GM18505 (cell line): Measurements from ENCODE around the gene GPC5.

Experiments used
- ATAC-seq: cut with Tn5 transposase; IDR thresholded peaks from one replicate; pipeline ENCODE4 v1.9.1; 2021; ENCODE audit not compliant: unreplicated experiment
- POLR2A ChIP-seq: IDR thresholded peaks from 4 replicates; pipeline ENCODE4 v1.6.1; 2011; ENCODE audit warnings: borderline replicate concordance; ENCODE audit not compliant: insufficient read depth, insufficient read length; ENCODE audit errors: extremely low read depth

GPC5 gene

GRCh38 chr13:91564396-91564795 lies 166.0 kb downstream of the GPC5 start:
- TF ChIP-seq POLR2A: no peak
- no peak for ATAC-seq

DNA sequence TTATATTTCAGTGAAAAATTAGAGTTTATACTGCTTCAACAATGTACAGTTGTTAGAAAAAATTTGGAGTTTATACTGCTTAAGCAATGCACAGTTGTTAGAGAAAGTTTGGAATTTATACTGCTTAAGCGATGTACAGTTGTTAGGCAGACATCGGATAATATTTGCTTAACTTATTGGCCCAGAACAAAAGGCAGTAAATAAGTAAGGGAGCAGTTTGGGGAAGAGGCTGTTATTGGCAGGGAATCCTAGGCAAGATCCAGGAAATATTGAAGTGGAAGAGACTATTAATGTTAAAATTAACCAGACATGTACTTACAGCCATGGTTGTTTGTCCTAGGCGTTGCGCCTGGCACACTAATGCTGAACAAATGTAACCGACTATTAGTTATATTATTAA lies 166.9 kb downstream of the GPC5 start:
- no peak for ATAC-seq

DNA sequence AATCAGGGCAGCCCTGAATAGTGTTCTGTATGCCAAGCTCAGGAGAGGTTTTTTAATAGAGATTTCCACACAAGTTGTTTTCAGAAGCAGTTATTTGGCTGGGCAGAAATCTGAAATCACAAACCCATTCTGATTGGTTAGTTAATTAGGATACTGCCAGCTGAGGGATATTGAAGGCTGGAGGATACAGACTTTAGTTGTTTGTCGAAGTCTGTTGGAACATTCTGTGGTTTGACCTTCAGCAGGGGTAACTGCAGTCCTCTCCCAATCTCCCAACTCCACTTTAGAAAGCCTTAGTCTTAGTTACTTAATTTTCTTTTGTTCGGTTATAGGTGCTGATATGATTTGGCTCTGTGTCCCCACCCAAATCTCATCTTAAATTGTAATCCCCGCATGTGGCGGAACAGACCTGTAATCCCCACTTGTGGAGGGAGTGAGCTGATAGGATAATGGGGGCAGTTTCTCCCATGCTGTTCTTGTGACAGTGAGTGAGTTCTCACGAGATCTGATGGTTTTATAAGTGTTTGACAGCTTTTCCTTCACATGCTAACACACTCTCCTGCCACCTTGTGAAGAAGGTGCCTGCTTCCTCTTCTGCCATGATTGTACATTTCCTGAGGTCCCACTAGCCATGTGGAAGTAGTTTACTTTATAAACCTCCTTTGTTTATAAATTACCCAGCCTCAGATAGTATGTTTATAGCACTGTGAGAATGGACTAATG lies 169.2 kb downstream of the GPC5 start:
- ATAC-seq: no peak
- TF ChIP-seq POLR2A: no peak

More for the DNA sequence above, 166.9 kb downstream of the GPC5 start:
- no peak for TF ChIP-seq POLR2A

DNA sequence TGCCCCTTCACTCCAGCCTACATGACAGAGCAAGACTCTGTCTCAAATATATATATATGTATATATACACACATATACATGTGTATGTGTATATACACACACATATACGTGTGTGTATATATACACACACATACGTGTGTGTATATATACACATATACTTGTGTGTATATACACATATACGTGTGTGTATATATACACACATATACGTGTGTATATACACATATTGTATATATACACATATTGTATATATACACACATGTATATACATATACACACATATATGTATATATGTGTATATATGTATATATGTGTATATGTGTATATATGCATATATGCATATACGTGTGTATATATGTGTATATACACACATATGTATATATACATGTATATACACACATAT lies 173.3 kb downstream of the GPC5 start:
- no peak for ATAC-seq
- no peak for TF ChIP-seq POLR2A

GRCh38 chr13:91572439-91572838 lies 174.0 kb downstream of the GPC5 start:
- ATAC-seq: no peak
- no peak for TF ChIP-seq POLR2A

DNA sequence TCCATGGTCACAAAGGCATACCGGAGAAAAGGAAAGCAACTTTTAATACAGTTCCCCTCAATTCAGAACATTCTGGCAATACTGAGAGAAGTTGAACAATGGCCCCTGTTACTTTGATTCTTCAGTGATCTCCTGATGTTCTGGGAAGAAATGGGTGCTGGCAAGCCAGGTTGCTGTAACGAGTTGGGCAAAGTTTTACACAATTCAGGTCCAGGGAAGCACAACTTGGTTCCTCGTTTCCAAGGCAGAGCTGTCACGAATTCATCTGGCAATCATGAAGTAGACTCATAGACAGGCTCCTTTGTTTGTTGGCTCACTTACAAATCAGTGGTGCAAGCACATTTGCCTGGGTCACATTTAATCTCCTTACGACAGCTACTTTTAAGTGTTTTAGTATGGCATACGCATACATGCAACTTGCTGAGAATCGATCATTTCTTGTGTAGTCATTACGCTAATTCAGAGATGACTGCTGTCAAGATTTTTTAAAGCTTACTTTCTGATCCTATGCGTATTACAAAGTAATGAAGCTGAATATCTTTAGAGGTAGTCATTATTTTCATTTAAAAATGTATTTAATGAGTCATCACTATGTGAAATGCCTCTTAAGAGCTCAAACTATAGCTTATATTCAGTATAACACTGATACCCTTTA lies 174.7 kb downstream of the GPC5 start:
- TF ChIP-seq POLR2A: no peak
- ATAC-seq: no peak

- ATAC-seq: no peak
- no peak for TF ChIP-seq POLR2A
These were observed 176.3 kb downstream of the GPC5 start for GRCh38 chr13:91574766-91575165.

GRCh38 chr13:91576590-91576989 lies 178.2 kb downstream of the GPC5 start:
- ATAC-seq: no peak
- no peak for TF ChIP-seq POLR2A

- no peak for ATAC-seq
- no peak for TF ChIP-seq POLR2A
These were observed 180.9 kb downstream of the GPC5 start for GRCh38 chr13:91579320-91579719.

DNA sequence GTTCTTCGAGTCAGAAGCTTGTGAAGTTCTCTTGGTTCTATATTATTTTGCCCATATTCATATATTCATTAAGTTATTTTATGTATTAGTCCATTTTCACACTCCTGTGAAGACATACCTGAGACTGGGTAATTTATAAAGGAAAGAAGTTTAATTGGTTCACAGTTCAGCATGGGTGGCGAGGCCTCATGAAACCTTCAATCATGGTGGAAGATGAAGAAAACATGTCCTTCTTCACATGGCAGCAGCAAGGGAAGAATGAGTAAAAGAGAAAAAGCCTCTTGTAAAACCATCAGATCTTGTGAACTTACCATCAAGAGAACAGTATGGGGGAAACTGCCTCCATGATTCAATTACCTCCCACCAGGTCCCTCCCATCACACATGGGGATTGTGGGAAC lies 182.3 kb downstream of the GPC5 start:
- ATAC-seq: no peak

DNA sequence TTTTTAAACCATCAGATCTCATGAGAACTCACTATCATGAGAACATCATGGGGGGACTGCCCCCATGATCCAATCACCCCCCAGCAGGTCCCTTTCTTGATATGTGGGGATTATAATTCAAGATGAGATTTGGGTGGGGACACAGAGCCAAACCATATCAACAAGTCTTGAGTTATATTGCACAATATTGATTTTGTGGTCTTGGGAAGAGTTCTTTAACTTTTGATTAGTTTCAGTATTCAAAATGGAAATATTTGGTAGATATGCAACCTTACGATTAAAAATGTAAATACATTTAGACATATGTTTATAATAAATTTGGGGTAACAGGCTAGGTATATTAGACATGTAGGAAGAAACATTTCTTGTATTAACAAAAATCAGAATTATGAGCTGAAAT lies 188.2 kb downstream of the GPC5 start:
- no peak for ATAC-seq

More for the DNA sequence above, 182.3 kb downstream of the GPC5 start:
- no peak for TF ChIP-seq POLR2A

DNA sequence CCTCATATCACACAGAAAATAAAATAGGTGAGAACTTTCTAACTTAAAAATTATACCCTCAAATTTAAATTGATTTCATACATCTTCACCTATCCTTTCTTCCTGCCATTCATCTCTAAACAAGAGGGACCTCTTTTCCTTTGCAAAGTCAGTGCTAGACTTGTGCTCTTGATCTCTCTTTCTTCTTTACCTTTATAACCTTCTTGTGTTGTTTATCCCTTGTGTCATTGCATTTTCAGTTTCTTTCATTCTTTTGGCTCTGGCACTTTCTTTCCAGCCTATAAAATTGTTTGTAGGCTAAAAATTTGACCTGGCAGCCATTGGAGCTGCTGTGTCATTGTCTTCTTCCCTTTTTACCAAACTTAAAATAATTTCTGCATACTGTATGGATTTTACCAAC lies 190.1 kb downstream of the GPC5 start:
- TF ChIP-seq POLR2A: no peak
- ATAC-seq: no peak

More for the DNA sequence above, 188.2 kb downstream of the GPC5 start:
- TF ChIP-seq POLR2A: no peak

GRCh38 chr13:91592056-91593014 lies 193.9 kb downstream of the GPC5 start:
- no peak for ATAC-seq

More at GRCh38 chr13:91592056-91593014, 193.9 kb downstream of the GPC5 start:
- no peak for TF ChIP-seq POLR2A
